ENCODE results near the gene OSTM1.

DNA sequence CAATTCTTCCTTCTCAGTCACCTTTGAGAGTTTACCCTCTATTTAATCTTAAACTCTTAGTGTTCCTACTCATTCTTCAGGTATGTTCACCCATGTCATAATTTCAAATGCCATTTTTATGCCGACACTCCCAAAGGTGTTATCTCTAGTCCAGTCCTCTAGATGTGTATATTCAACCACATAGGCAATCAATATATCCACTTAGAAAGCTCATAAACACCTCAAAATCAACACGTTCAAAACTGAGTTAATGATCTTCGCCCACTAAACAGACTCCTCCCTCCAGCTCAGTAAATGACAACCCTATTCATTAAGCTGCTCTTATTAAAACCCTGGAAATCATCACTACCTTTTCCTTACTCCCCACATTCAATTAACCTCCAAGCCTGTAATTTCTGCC is 6.4 kb downstream of the OSTM1 start:
- no peak for TF ChIP-seq POLR2AphosphoS5 (IDR thresholded peaks at IDR 0.05)
- no peak for TF ChIP-seq CTCF (IDR thresholded peaks at IDR 0.05; ENCODE audit: poor library complexity, severe bottlenecking)
- no peak for TF ChIP-seq RAD21 (conservative IDR thresholded peaks at IDR 0.05)
- TF ChIP-seq EZH2 (IDR thresholded peaks at IDR 0.05; ENCODE audit: borderline replicate concordance, insufficient read depth, low read length, poor library complexity, severe bottlenecking) = no peak
- TF ChIP-seq TAF1 (IDR thresholded peaks at IDR 0.05; ENCODE audit: low read depth) = no peak

Data from neural cell (in vitro differentiated cells).